Measurements from ENCODE around the gene TCF3. TPM values are rescaled to one million over a fixed set of nuclear protein-coding genes. Genes with fewer than 3 reads are reported as not detected.

TCF3 gene
- total RNA-seq, 6 donors from 2014 or later = 32.9 to 88.2 (median 53.3) TPM

- no peak overlapping the region for H3K4me3 ChIP-seq
- no peaks in the 10 kb centered on the region for H3K27me3 ChIP-seq
- ATAC-seq (ENCODE audit: low FRiP score in 2 of 2) (no peak), DNase-seq (no peak)
- no peaks in the 10 kb centered on the region for H3K4me1 ChIP-seq
- WGBS, 2 donors = 92 to 96% methylated on average over 6 to 9 of the region's 11 CpGs
- no peaks in the 10 kb centered on the region for H3K9me3 ChIP-seq
- H3K36me3 ChIP-seq = peaks cover 0 to 63% (median 41%) of the 10 kb centered on the region in 4 donors
- TF ChIP-seq POLR2A (IDR thresholded peaks at IDR 0.05) (no peak), EP300 (IDR thresholded peaks at IDR 0.05) (no peak), POLR2AphosphoS5 (IDR thresholded peaks at IDR 0.05) (no peak)
- TF ChIP-seq, protein P1, sequence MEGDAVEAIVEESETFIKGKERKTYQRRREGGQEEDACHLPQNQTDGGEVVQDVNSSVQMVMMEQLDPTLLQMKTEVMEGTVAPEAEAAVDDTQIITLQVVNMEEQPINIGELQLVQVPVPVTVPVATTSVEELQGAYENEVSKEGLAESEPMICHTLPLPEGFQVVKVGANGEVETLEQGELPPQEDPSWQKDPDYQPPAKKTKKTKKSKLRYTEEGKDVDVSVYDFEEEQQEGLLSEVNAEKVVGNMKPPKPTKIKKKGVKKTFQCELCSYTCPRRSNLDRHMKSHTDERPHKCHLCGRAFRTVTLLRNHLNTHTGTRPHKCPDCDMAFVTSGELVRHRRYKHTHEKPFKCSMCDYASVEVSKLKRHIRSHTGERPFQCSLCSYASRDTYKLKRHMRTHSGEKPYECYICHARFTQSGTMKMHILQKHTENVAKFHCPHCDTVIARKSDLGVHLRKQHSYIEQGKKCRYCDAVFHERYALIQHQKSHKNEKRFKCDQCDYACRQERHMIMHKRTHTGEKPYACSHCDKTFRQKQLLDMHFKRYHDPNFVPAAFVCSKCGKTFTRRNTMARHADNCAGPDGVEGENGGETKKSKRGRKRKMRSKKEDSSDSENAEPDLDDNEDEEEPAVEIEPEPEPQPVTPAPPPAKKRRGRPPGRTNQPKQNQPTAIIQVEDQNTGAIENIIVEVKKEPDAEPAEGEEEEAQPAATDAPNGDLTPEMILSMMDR (IDR thresholded peaks at IDR 0.05) = no peak
- H3K27ac ChIP-seq = no peak overlapping the region
Observed at GRCh38 chr19:1620502-1620901, 31.9 kb downstream of the TCF3 start.

GRCh38 chr19:1619703-1620102 is 32.7 kb downstream of the TCF3 start:
- no peak for TF ChIP-seq POLR2AphosphoS5 (IDR thresholded peaks at IDR 0.05)
- TF ChIP-seq, protein P1 (IDR thresholded peaks at IDR 0.05) = no peak
- no peak for TF ChIP-seq EP300 (IDR thresholded peaks at IDR 0.05)
- TF ChIP-seq POLR2A (IDR thresholded peaks at IDR 0.05) = no peak
- no peaks in the 10 kb centered on the region for H3K4me1 ChIP-seq
- DNase-seq (no peak), ATAC-seq (ENCODE audit: low FRiP score in 2 of 2) (no peak)
- H3K27me3 ChIP-seq = no peaks in the 10 kb centered on the region
- 91 to 93% methylated on average over 18 of the region's 18 CpGs for WGBS, 2 donors
- no peak overlapping the region for H3K4me3 ChIP-seq
- no peaks in the 10 kb centered on the region for H3K9me3 ChIP-seq
- peaks cover 0 to 63% (median 45%) of the 10 kb centered on the region in 4 donors for H3K36me3 ChIP-seq
- no peak overlapping the region for H3K27ac ChIP-seq

DNA sequence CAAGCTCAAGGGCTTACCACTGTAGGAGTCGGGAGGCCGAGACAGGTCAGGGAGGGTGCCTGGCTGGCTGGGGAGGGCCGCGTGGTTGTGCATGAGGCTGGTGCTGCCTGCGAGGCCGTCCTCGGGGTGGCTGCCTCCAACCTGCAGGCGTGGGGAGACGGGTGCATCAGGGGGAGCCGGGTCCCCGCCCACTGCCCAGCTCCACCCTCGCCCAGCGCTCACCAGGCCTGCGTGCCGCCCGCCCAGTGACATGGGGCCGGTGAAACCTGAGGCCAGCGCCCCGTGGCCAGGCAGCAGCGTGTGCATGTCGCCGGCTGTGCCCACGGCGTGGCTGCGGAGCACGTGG is 33.3 kb downstream of the TCF3 start:
- Histone ChIP-seq H3K27ac (no peak overlapping the region), H3K4me1 (no peaks in the 10 kb centered on the region), H3K27me3 (no peaks in the 10 kb centered on the region), H3K36me3 (peaks cover 0 to 64% (median 52%) of the 10 kb centered on the region in 4 donors), H3K9me3 (no peaks in the 10 kb centered on the region), H3K4me3 (no peak overlapping the region)
- no peak for ATAC-seq (ENCODE audit: low FRiP score in 2 of 2)
- TF ChIP-seq POLR2AphosphoS5 (IDR thresholded peaks at IDR 0.05) = no peak
- TF ChIP-seq EP300 (IDR thresholded peaks at IDR 0.05) = no peak
- TF ChIP-seq, protein P1 (IDR thresholded peaks at IDR 0.05) = no peak
- TF ChIP-seq POLR2A (IDR thresholded peaks at IDR 0.05) = no peak
- DNase-seq = peak in 1 of 2 donors; percentile 81
- 87% methylated on average over 22 of the region's 26 CpGs; no CpG with 5 or more reads in 1 of the 2 donors for WGBS, 2 donors

DNA sequence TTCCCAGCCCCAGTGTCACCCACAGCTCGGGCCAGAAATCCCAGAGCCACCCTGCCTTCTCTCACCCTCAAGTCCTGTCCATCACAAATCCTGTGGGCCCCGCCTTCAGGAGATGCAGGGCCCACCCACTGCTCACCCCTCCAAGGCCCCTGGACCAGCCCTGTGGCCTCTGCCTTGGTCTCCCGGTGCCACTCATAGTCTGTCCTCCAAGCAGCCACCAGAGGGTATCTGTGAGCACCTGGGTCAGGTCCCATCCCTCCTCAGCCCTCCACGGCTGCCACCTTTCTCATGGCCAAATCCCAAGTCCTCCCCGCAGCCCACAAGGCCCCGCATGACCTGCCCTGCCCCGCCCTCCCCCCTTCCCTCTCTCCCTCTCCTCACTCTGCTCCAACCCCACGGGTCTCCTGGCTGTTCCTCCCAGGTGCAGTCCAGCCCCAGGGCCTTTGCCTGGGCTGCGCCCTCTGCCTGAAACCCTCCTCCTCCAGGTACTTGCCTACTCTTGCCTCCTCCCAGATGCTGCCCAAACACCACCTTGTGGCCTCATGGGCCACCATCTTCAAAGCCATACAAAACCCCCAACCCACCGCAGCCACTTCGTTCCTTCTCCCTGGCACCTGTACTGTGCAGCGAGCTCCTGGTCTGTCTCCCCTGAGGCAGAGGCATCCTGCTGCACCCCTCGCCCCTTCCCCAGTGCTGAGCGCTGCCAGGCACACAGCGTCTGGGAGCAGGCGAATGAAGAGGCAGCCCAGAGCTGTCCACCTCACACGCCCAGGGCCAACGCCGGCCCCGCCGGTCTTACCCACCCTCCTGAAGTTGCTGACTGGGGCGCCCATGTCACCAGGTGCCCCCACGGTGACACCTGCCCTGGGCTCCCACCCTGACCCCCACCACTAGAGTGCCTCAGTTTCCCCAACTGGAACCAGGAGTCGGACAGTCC is 34.0 kb downstream of the TCF3 start:
- ATAC-seq (ENCODE audit: low FRiP score in 2 of 2) (peak in 1 of 2 donors; percentile 34), DNase-seq (peak in 1 of 2 donors; percentile 77)
- Histone ChIP-seq H3K9me3 (no peaks in the 10 kb centered on the region), H3K4me1 (no peaks in the 10 kb centered on the region), H3K36me3 (peaks cover 0 to 65% (median 56%) of the 10 kb centered on the region in 4 donors), H3K27ac (no peak overlapping the region), H3K27me3 (no peaks in the 10 kb centered on the region), H3K4me3 (no peak overlapping the region)
- TF ChIP-seq POLR2AphosphoS5 (IDR thresholded peaks at IDR 0.05) = no peak
- TF ChIP-seq, protein P1 (IDR thresholded peaks at IDR 0.05) = peak in 2 of 6 experiments; percentile 20 to 36
- 83 to 84% methylated on average over 16 to 21 of the region's 24 CpGs for WGBS, 2 donors
